Loucy (cell line): Measurements from ENCODE around the gene FIBIN.

ENCODE experiments used
- EZH2phosphoT487 ChIP-seq: fragments of 200-600 bp; IDR thresholded peaks from 2 replicates; pipeline ENCODE4 v1.6.1; 2018; ENCODE audit warnings: antibody characterized with exemption, mild to moderate bottlenecking, moderate library complexity, borderline replicate concordance
- TF ChIP-seq, protein P1 (sequence below): fragments of 200-600 bp; sonication (generic); conservative IDR thresholded peaks from 2 replicates; pipeline ENCODE4 v1.5.1; 2014; ENCODE audit warnings: mild to moderate bottlenecking, antibody characterized with exemption, low read length

GRCh38 chr11:26944866-26945664 is 48.8 kb upstream of the FIBIN start:
- TF ChIP-seq, protein P1, sequence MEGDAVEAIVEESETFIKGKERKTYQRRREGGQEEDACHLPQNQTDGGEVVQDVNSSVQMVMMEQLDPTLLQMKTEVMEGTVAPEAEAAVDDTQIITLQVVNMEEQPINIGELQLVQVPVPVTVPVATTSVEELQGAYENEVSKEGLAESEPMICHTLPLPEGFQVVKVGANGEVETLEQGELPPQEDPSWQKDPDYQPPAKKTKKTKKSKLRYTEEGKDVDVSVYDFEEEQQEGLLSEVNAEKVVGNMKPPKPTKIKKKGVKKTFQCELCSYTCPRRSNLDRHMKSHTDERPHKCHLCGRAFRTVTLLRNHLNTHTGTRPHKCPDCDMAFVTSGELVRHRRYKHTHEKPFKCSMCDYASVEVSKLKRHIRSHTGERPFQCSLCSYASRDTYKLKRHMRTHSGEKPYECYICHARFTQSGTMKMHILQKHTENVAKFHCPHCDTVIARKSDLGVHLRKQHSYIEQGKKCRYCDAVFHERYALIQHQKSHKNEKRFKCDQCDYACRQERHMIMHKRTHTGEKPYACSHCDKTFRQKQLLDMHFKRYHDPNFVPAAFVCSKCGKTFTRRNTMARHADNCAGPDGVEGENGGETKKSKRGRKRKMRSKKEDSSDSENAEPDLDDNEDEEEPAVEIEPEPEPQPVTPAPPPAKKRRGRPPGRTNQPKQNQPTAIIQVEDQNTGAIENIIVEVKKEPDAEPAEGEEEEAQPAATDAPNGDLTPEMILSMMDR = no peak
- no peak for TF ChIP-seq EZH2phosphoT487
